Measurements from ENCODE around the gene GLCE. TPM values are rescaled to one million over a fixed set of nuclear protein-coding genes. Genes with fewer than 3 reads are reported as not detected.

The GLCE gene
- total and polyA plus RNA-seq, 9 of the 15 experiments (the other 6 are each of a cell fraction or from before 2014, with no cell fraction given): 4.6 to 12.3 (median 10.6) TPM

GRCh38 chr15:69115031-69115430 is 45.4 kb upstream of the GLCE start:
- H4K20me1 ChIP-seq (replicated peaks; ENCODE audit: control insufficient read depth, insufficient read depth, low read length): peaks cover 5% of the 10 kb centered on the region; the same call in 1 of the 2 replicates
- DNase-seq (ENCODE audit: extremely low read depth in 1 of 4, low spot score in 3 of 4) (no peak), ATAC-seq (no peak), FAIRE-seq (no peak)
- CTCF ChIA-PET (ENCODE audit: low intra/inter-chr PET ratio): no interaction called here
- H3K4me1 ChIP-seq (replicated peaks in 1 of 2; ENCODE audit: control insufficient read depth in 2 of 2, insufficient read depth in 2 of 2, low read length in 2 of 2): peaks cover 2 to 20% of the 10 kb centered on the region in 2 experiments; a peak in 3 of 5 replicates
- no peak overlapping the region for H3K9ac ChIP-seq (ENCODE audit: insufficient read depth in 1 of 2, low read depth in 2 of 2, low read length in 2 of 2)
- BruUV-seq (replicated peaks): no TSS peak
- peaks cover 27 to 40% of the 10 kb centered on the region in 2 experiments for H3K27me3 ChIP-seq (ENCODE audit: control insufficient read depth in 2 of 2, insufficient read depth in 2 of 2, low read length in 2 of 2)
- no peak overlapping the region for H3K4me2 ChIP-seq (ENCODE audit: insufficient read depth, low read length)
- no peaks in the 10 kb centered on the region for H3K36me3 ChIP-seq (ENCODE audit: control insufficient read depth, insufficient read depth, low read length)
- no peaks in the 10 kb centered on the region for H3K79me2 ChIP-seq (ENCODE audit: control insufficient read depth, insufficient read depth, low read length)
- 5% methylated on average over 7 of the region's 7 CpGs for WGBS (ENCODE audit: insufficient coverage, low coverage, missing lambda C conversion rate)
- no peaks in the 10 kb centered on the region for H3K9me1 ChIP-seq (ENCODE audit: control insufficient read depth, insufficient read depth, low read length)
- no peak overlapping the region for H2AFZ ChIP-seq (ENCODE audit: low read depth, low read length)
- 0 out of 2 replicates have a peak, but pooled peaks have one; percentile 0 for TF ChIP-seq ZNF395 (CRISPR knock-in tag; IDR thresholded peaks at IDR 0.05)
- no peak for TF ChIP-seq ZKSCAN1 (IDR thresholded peaks at IDR 0.05; ENCODE audit: low read depth, low read length)
- no peaks in the 10 kb centered on the region for H3K9me3 ChIP-seq (replicated peaks; ENCODE audit: control insufficient read depth, insufficient read depth, low read depth, low read length)
- POLR2A ChIA-PET: interaction anchor here (1.2 kb wide), 1 partner anchor 41 kb away, joined by 3 read pairs; no protein-coding TSS in a partner anchor
- in situ Hi-C loops (cut with MboI) (no loop called here), intact Hi-C loops (cut with micrococcal nuclease) (no loop called here)
- no peak overlapping the region for H3K4me3 ChIP-seq
- H3K27ac ChIP-seq (ENCODE audit: extremely low read depth, low read depth, low read length): no peak overlapping the region

GRCh38 chr15:69116391-69116790 is 44.0 kb upstream of the GLCE start:
- in situ Hi-C loops (cut with MboI): no loop called here
- H3K9me3 ChIP-seq (replicated peaks; ENCODE audit: control insufficient read depth, insufficient read depth, low read depth, low read length): no peaks in the 10 kb centered on the region
- H3K27me3 ChIP-seq (ENCODE audit: control insufficient read depth in 2 of 2, insufficient read depth in 2 of 2, low read length in 2 of 2): peaks cover 24 to 40% of the 10 kb centered on the region in 2 experiments
- no TSS peak for BruUV-seq (replicated peaks)
- ATAC-seq: peak; percentile 59; the same call in 2 of the 3 replicates
- intact Hi-C loops (cut with micrococcal nuclease): no loop called here
- peaks cover 5% of the 10 kb centered on the region; the same call in 1 of the 2 replicates for H4K20me1 ChIP-seq (replicated peaks; ENCODE audit: control insufficient read depth, insufficient read depth, low read length)
- ChIA-PET CTCF (ENCODE audit: low intra/inter-chr PET ratio) (no interaction called here), POLR2A (interaction anchor here (0.5 kb wide), 1 partner anchor 1082 kb away, joined by 3 read pairs; no protein-coding TSS in a partner anchor)
- H3K9ac ChIP-seq (ENCODE audit: insufficient read depth in 1 of 2, low read depth in 2 of 2, low read length in 2 of 2): no peak overlapping the region
- no peaks in the 10 kb centered on the region for H3K36me3 ChIP-seq (ENCODE audit: control insufficient read depth, insufficient read depth, low read length)
- DNase-seq (ENCODE audit: extremely low read depth in 1 of 4, low spot score in 3 of 4): peak in 1 of 4 experiments; percentile 15
- FAIRE-seq: no peak
- no peak overlapping the region for H2AFZ ChIP-seq (ENCODE audit: low read depth, low read length)
- H3K4me1 ChIP-seq (replicated peaks in 1 of 2; ENCODE audit: control insufficient read depth in 2 of 2, insufficient read depth in 2 of 2, low read length in 2 of 2): peaks cover 2 to 20% of the 10 kb centered on the region in 2 experiments; a peak in 3 of 5 replicates
- no peak overlapping the region for H3K4me2 ChIP-seq (ENCODE audit: insufficient read depth, low read length)
- WGBS (ENCODE audit: insufficient coverage, low coverage, missing lambda C conversion rate): 4% methylated on average over 2 of the region's 4 CpGs
- TF ChIP-seq IRF2 (CRISPR knock-in tag; IDR thresholded peaks at IDR 0.05) (no peak), RBM14 (IDR thresholded peaks at IDR 0.05; ENCODE audit: borderline replicate concordance, insufficient read depth, low read depth, low read length) (no peak), CBX3 (IDR thresholded peaks at IDR 0.05; ENCODE audit: borderline replicate concordance in 1 of 2, low read length in 2 of 2) (no peak), FOXO4 (CRISPR knock-in tag; IDR thresholded peaks at IDR 0.05) (no peak), SMARCE1 (IDR thresholded peaks at IDR 0.05) (no peak), ZNF431 (CRISPR knock-in tag; IDR thresholded peaks at IDR 0.05) (no peak), DPF2 (IDR thresholded peaks at IDR 0.05) (no peak), HNRNPLL (IDR thresholded peaks at IDR 0.05; ENCODE audit: low read depth, low read length, poor library complexity, severe bottlenecking) (peak; percentile 49)
- H3K79me2 ChIP-seq (ENCODE audit: control insufficient read depth, insufficient read depth, low read length): no peaks in the 10 kb centered on the region
- no peak overlapping the region for H3K4me3 ChIP-seq
- H3K27ac ChIP-seq (ENCODE audit: extremely low read depth, low read depth, low read length): no peak overlapping the region
- H3K9me1 ChIP-seq (ENCODE audit: control insufficient read depth, insufficient read depth, low read length): no peaks in the 10 kb centered on the region
